IPS-11a (cell line): Measurements from ENCODE around the gene CNTNAP1.
"Not testable (repeated sequence)": the region's sequence is repeated elsewhere in the genome, so short reads cannot be mapped to it uniquely, and the experiment has no call there.

ENCODE experiments used
- H3K4me3 ChIP-seq: one replicate; pipeline ENCODE4 v1.5.1; 2013; ENCODE audit warnings: low read depth, low read length, control low read depth

CNTNAP1 gene

GRCh38 chr17:42720996-42721583 lies 38.8 kb downstream of the CNTNAP1 start:
- no peak overlapping the region for H3K4me3 ChIP-seq

GRCh38 chr17:42723636-42724035 lies 41.3 kb downstream of the CNTNAP1 start:
- H3K4me3 ChIP-seq: no peak overlapping the region

DNA sequence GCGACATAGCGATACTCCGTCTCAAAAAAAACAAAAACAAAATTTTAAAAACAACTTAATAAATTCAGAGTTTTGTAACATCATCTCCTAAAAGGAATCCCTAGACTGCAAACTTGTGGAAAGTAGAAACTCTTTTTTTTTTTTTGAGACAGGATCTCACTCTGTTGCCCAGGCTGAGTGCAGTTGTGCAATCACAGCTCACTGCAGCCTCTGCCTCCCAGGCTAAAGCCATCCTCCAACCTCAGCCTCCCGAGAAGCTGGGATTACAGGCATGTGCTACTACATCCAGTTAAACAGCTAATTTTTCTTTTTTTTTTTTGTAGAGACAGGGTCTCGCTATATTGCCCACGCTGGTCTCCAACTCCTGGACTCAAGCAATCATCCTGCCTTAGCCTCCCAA lies 42.8 kb downstream of the CNTNAP1 start:
- H3K4me3 ChIP-seq: no peak overlapping the region

DNA sequence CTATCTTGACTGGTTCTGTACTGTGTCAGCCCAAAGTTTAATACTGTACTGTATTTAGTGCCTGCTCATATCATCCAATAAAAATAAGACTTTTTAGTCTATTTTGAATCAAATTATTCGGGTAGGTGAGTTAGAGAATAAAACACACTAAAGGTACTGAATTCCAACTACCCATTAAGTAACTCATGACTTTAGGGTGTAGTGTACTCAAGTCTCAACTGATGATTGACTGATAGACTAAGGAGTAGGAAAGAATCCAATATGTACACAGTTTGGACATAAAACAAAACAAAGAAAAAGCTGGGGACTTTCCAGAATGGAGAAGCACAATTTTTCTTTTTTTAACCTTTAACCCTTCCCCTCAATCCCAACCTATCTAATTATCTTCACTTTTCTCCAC lies 58.4 kb downstream of the CNTNAP1 start:
- no peak overlapping the region for H3K4me3 ChIP-seq

GRCh38 chr17:42742916-42743315 lies 60.6 kb downstream of the CNTNAP1 start:
- not testable (repeated sequence) for H3K4me3 ChIP-seq

DNA sequence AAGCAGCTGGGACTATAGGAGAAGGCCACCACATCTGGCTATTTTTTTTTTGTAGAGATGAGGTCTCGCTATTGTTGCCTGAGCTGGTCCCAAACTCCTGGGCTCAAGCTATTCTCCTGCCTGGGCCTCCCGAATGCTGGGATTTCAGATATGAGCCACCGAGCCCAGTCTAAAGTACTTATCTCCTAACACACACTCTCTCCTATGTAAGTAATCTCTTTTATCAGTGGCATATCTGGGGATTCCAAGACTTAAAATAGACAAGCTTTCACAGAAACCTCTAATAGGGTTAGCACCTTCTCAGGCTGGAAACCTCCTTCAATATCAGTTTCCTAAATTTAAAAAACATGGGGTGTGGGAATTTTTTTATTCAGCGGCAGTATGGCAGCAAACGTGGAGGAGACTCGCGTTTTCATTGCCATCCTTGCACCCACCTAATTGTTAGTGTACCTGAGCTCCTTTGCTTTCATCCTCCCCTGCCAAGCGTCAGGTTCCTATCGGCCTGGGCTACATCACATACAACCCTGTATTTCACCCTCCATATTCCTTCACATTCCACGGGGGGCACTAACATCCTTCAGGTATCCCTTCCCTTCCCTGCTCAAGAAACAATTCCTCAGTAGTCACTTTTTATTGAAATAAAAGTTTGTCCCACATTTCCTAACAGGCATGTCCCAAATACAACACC lies 61.4 kb downstream of the CNTNAP1 start:
- H3K4me3 ChIP-seq: peak overlapping the region; percentile 58

- H3K4me3 ChIP-seq: peak overlapping the region; percentile 58
Measured at GRCh38 chr17:42744283-42744805, 62.0 kb downstream of the CNTNAP1 start.

DNA sequence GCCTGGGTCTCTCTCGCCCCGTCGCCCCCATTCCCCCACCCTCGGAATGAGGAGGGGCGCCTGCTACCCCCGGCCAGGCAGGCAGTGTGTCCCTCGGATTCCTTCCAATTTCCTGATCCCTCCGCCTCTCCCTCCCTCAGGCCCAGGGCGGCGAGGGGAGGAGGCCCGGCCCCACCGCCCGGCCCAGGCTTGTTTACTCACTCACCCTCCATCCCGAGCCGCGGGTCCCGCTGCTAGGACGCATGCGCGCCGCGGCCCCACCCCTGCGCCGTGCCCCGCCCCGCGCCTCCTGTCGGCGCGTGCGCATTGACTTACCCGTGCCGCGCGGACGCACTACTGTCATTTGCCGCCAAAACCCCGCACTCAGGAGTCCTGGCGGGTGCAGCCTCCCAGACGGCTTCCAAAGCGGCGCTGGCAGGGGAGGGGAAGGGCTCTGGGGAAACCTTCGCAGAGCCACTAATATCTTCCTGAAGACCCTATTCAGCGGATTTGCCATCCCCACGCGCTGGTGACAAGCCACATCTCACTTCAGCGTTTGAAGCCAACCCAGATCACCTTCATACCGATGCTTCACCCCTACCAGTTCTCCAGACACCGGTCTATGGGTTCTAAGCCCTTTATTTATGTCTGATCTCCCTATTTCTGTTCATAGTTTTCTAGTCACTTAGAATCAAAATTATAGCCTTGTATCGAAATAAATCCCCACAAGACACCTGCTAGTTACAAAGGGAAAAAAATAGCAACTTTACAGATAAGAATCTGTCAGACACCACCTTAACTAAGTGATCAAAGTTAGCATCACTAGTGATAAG lies 62.7 kb downstream of the CNTNAP1 start, which contains the start of gene EZH1:
Gene EZH1 (minus strand): TSS at position 235 of the 812 bp plus-strand sequence. CDS start 16,099 bp downstream, outside the sequence.
- peak within 1 kb of the TSS; percentile 58 for H3K4me3 ChIP-seq

DNA sequence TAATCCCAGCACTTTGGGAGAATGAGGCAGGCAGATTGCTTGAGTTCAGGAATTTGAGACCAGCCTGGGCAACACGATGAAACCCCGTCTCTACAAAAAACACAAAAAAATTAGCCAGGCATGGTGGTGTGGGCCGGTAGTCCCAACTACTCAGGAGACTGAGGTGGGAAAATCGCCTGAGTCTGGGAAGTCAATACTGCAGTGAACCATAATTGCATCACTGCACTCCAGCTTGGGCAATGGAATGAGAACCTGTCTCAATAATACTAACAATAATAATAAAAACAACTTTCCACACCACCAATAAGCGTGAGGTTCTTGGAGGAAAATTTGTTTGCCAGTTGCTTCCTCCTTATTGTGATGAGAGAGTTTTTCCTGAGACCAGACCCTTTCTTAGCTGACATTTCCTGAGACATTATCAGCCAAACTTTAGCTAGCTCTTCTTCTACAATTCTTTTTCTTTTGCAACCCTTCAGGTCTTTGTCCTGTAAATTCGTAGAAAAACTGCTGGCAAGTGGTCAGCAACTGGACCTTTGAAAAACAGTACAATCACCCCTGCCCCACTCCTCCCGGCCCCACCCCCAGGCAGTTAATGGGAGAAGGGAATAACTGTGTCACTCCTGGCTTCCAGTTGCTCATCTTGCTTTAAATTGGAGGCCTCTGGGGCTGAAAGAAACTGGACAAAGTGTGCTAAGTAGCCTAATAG lies 66.0 kb downstream of the CNTNAP1 start:
- H3K4me3 ChIP-seq: no peak overlapping the region

DNA sequence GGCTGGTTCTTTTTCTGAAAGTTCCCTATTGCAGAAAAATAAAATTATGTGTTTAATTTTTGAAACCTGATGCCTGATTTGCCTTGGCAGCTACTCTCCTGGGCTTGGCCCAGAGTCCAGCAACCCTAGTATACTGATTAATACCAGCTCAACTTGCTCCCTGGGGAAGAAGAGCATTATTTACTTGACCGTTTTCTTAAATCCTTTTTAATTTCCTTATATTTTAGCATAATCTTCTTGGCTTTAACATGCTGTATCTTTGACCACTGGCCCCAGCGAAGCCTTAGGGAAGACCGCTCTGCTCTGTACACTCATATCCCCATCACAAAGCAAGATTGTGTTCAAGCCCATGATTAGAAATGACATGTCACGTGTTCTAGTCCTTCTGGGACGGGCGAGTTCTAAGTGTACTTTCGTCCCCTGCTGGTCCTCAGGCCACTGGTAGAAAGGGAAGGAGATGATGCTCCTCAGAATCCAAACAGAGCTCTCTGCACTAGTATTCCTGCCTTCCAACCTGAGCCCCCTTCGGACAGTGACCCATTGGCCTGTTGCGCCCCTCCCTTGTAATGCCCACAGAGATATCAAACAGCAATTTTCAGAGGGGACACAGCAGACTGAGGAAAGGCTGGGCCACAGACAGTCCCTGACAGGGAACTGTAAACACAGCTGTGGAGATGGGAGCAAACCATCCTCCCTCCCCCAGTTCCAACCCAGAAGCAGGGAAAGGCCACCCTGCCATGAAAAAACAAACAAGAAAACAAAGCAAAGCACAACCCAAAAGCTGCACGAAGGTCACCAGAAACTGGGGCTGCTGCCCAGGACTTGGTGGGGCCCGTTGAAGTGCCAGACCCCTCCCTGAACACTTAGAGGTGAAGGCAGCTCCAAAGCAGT lies 66.8 kb downstream of the CNTNAP1 start:
- H3K4me3 ChIP-seq: no peak overlapping the region
